HCT116 (cell line): Measurements from ENCODE around the gene GNB1. TPM values are rescaled to one million over a fixed set of nuclear protein-coding genes. Genes with fewer than 3 reads are reported as not detected.

ENCODE experiments used
- ATAC-seq: fragments of 200-7000 bp; cut with Tn5 transposase; 2 replicates; pipeline ENCODE4 v1.9.1; 2020; ENCODE audit warnings: mild to moderate bottlenecking, moderate library complexity
- BruUV-seq: library from RNA; stranded (reverse); fragments of 400-500 nt; replicated peaks from 2 replicates; lab custom pipeline; 2021; lab: Mats Ljungman, UMichigan
- CTCF ChIA-PET: fragments of 300-600 bp; sonication (Branson Sonifier 250); formaldehyde crosslinking; loops from one replicate; lab custom pipeline; 2021; ENCODE audit warnings: antibody characterized with exemption; lab: Charles Lee
- POLR2A ChIA-PET: fragments of 300-600, 350-600 bp; sonication (Branson Sonifier 250); formaldehyde crosslinking; loops from one replicate; lab custom pipeline; 2021; ENCODE audit warnings: antibody characterized with exemption; lab: Charles Lee
- RAD21 ChIA-PET, 2 experiments: fragments of 300-600 bp; sonication (Branson Sonifier 250); formaldehyde crosslinking; loops; one replicate each; lab custom pipeline; 2023; ENCODE audit warnings: low total read pairs in 2 of 2; ENCODE audit not compliant: uncharacterized antibody in 2 of 2, unreplicated experiment in 2 of 2, low non-redundant PET in 1 of 2; lab: Charles Lee
- DNase-seq: peaks from one replicate; pipeline ENCODE4 v3.0.0-alpha.2; 2010; ENCODE audit warnings: low read depth, low spot score
- H2AFZ ChIP-seq: fragments of 200-600 bp; shearing (Covaris generic), sonication (generic); 2 replicates; pipeline ENCODE4 v1.6.1; 2017; ENCODE audit warnings: low read depth, mixed run types, mixed read lengths, antibody characterized with exemption, low read length; ENCODE audit not compliant: poor library complexity, severe bottlenecking
- H3K27ac ChIP-seq: 2 replicates; pipeline ENCODE4 v1.5.1; 2012; ENCODE audit warnings: low read depth, low read length
- H3K27me3 ChIP-seq: fragments of 200-600 bp; sonication (generic); 2 replicates; pipeline ENCODE4 v1.6.1; 2016; ENCODE audit warnings: mixed run types, low read length, mixed read lengths; ENCODE audit not compliant: insufficient read depth
- H3K36me3 ChIP-seq, 2 experiments: fragments of 200-500 bp in 1 of 2; fragments of 200-600 bp in 1 of 2; sonication (Bioruptor generic) in 1 of 2; sonication (generic) in 1 of 2; 2 replicates each; pipeline versions ENCODE4 v1.5.1 to v1.6.1; 2014 to 2016; ENCODE audit warnings: low read length in 2 of 2, inconsistent platforms in 1 of 2, mixed read lengths in 1 of 2, mixed run types in 1 of 2; ENCODE audit not compliant: insufficient read depth in 2 of 2, control insufficient read depth in 1 of 2
- H3K4me1 ChIP-seq, 2 experiments: fragments of 200-600 bp in 1 of 2; sonication (generic) in 1 of 2; 2 replicates each; pipeline versions ENCODE4 v1.5.1 to v1.6.1; 2012 to 2017; ENCODE audit warnings: low read length in 2 of 2, inconsistent platforms in 1 of 2, mild to moderate bottlenecking in 1 of 2, mixed read lengths in 1 of 2, mixed run types in 1 of 2, moderate library complexity in 1 of 2; ENCODE audit not compliant: insufficient read depth in 2 of 2, control insufficient read depth in 1 of 2
- H3K4me2 ChIP-seq: fragments of 200-600 bp; sonication (generic); 2 replicates; pipeline ENCODE4 v1.6.1; 2017; ENCODE audit warnings: mixed run types, low read length, mixed read lengths
- H3K4me3 ChIP-seq, 2 experiments: fragments of 200-600 bp in 1 of 2; sonication (generic) in 1 of 2; replicated peaks in 1 of 2; 2 replicates each; pipeline ENCODE4 v1.5.1; 2011 to 2016; ENCODE audit warnings: low read length in 2 of 2, control low read depth in 1 of 2, low read depth in 1 of 2, mild to moderate bottlenecking in 1 of 2, mixed read lengths in 1 of 2, mixed run types in 1 of 2
- H3K79me2 ChIP-seq: fragments of 200-600 bp; sonication (generic); 2 replicates; pipeline ENCODE4 v1.6.1; 2017; ENCODE audit warnings: mild to moderate bottlenecking, mixed run types, low read length, moderate library complexity, mixed read lengths; ENCODE audit not compliant: insufficient read depth
- H3K9ac ChIP-seq: fragments of 200-600 bp; sonication (generic); 2 replicates; pipeline ENCODE4 v1.6.1; 2016; ENCODE audit warnings: low read length, mixed read lengths
- H3K9me2 ChIP-seq: fragments of 200-600 bp; sonication (generic), shearing (Covaris generic); 2 replicates; pipeline ENCODE4 v1.6.1; 2017; ENCODE audit warnings: mixed run types, mild to moderate bottlenecking, moderate library complexity; ENCODE audit not compliant: insufficient read depth
- H3K9me3 ChIP-seq, 2 experiments: fragments of 200-500 bp in 1 of 2; fragments of 200-600 bp in 1 of 2; sonication (Bioruptor generic) in 1 of 2; sonication (generic) in 1 of 2; 2 replicates each; pipeline ENCODE4 v1.6.1; 2014 to 2017; ENCODE audit warnings: low read length in 2 of 2, mixed read lengths in 2 of 2, inconsistent platforms in 1 of 2, low read depth in 1 of 2, mild to moderate bottlenecking in 1 of 2, mixed run types in 1 of 2, moderate library complexity in 1 of 2; ENCODE audit not compliant: control insufficient read depth in 1 of 2, insufficient read depth in 1 of 2
- H4K20me1 ChIP-seq: fragments of 200-600 bp; sonication (generic), shearing (Covaris generic); 2 replicates; pipeline ENCODE4 v1.6.1; 2017; ENCODE audit warnings: mixed run types, mild to moderate bottlenecking, moderate library complexity; ENCODE audit not compliant: insufficient read depth
- CBX3 ChIP-seq: IDR thresholded peaks from 2 replicates; pipeline ENCODE4 v1.6.1; 2012; ENCODE audit warnings: low read depth
- CEBPB ChIP-seq: IDR thresholded peaks from 2 replicates; pipeline ENCODE4 v1.6.1; 2012; ENCODE audit warnings: low read depth
- EZH2 ChIP-seq: fragments of 200-600 bp; sonication (generic); IDR thresholded peaks from 2 replicates; pipeline ENCODE4 v1.6.1; 2017; ENCODE audit warnings: antibody characterized with exemption, mixed run types
- POLR2A ChIP-seq: IDR thresholded peaks from 2 replicates; pipeline ENCODE4 v1.7.0; 2011; ENCODE audit warnings: borderline replicate concordance; ENCODE audit not compliant: insufficient read depth, insufficient read length; ENCODE audit errors: extremely low read depth
- YY1 ChIP-seq: IDR thresholded peaks from 2 replicates; pipeline ENCODE4 v1.6.1; 2011; ENCODE audit warnings: low read length, low read depth, moderate library complexity, mild to moderate bottlenecking; ENCODE audit not compliant: insufficient replicate concordance; ENCODE audit errors: extremely low read depth
- ZNF274 ChIP-seq: fragments of 200-500 bp; sonication (Bioruptor generic); IDR thresholded peaks from 2 replicates; pipeline ENCODE4 v1.6.1; 2014; ENCODE audit warnings: mild to moderate bottlenecking, low read depth, low read length, inconsistent platforms
- intact Hi-C: fragments of 100-400 bp; cut with micrococcal nuclease; formaldehyde crosslinking; loops from 2 replicates; pipeline ENCODE4 v1.10.0; 2022
- total RNA-seq: library from RNA; stranded (reverse); gene quantifications from one replicate; pipeline ENCODE4 v1.2.1, GENCODE V29; 2021; ENCODE audit not compliant: unreplicated experiment
- TF ChIP-seq, protein P1 (sequence below): IDR thresholded peaks from 2 replicates; pipeline ENCODE4 v1.6.1; 2011; ENCODE audit warnings: mild to moderate bottlenecking, low read length, moderate library complexity; ENCODE audit not compliant: insufficient replicate concordance; ENCODE audit errors: extremely low read depth

The GNB1 gene
- total RNA-seq, 1 experiment from 2014 or later, result 371 TPM

- no peak overlapping the region for H2AFZ ChIP-seq
- ChIA-PET RAD21 (no interaction called here), POLR2A (no interaction called here), CTCF (no interaction called here)
- H3K4me1 ChIP-seq, result peaks cover under 1 to 4% of the 10 kb centered on the region in 2 experiments; a peak in 3 of 4 replicates
- no peak overlapping the region for H3K27ac ChIP-seq
- BruUV-seq, result no TSS peak
- no peak overlapping the region for H3K4me2 ChIP-seq
- no peak overlapping the region for H3K4me3 ChIP-seq
- ATAC-seq (no peak), DNase-seq (no peak)
- H3K36me3 ChIP-seq, result peaks cover 9 to 31% of the 10 kb centered on the region in 2 experiments; a peak in 3 of 4 replicates
- no peak for TF ChIP-seq CBX3
- TF ChIP-seq POLR2A, result no peak
- H3K9me3 ChIP-seq, result no peaks in the 10 kb centered on the region
- H3K9me2 ChIP-seq, result no peaks in the 10 kb centered on the region
- intact Hi-C loops, result no loop called here
- H3K79me2 ChIP-seq, result peaks cover 90% of the 10 kb centered on the region
- no peaks in the 10 kb centered on the region for H3K27me3 ChIP-seq
- no peak overlapping the region for H3K9ac ChIP-seq
- no peaks in the 10 kb centered on the region for H4K20me1 ChIP-seq
Observed at GRCh38 chr1:1764876-1765470, 125.9 kb downstream of the GNB1 start.

GRCh38 chr1:1763657-1764621 lies 126.9 kb downstream of the GNB1 start:
- Histone ChIP-seq H3K27me3 (no peaks in the 10 kb centered on the region), H3K9me2 (no peaks in the 10 kb centered on the region), H2AFZ (no peak overlapping the region), H3K4me1 (peaks cover 8 to 14% of the 10 kb centered on the region in 2 experiments), H3K36me3 (peaks cover 9 to 38% of the 10 kb centered on the region in 2 experiments; a peak in 3 of 4 replicates), H3K9me3 (no peaks in the 10 kb centered on the region), H3K4me3 (no peak overlapping the region), H3K27ac (no peak overlapping the region), H3K9ac (no peak overlapping the region), H4K20me1 (no peaks in the 10 kb centered on the region), H3K4me2 (no peak overlapping the region), H3K79me2 (peaks cover 90% of the 10 kb centered on the region)
- ATAC-seq (peak; percentile 30; the same call in 1 of the 2 replicates), DNase-seq (no peak)
- POLR2A ChIA-PET, result no interaction called here
- intact Hi-C loops, result no loop called here
- RAD21 ChIA-PET, result no interaction called here
- CTCF ChIA-PET, result no interaction called here
- TF ChIP-seq ZNF274 (no peak), CEBPB (no peak), YY1 (no peak), EZH2 (no peak)
- TF ChIP-seq, protein P1, sequence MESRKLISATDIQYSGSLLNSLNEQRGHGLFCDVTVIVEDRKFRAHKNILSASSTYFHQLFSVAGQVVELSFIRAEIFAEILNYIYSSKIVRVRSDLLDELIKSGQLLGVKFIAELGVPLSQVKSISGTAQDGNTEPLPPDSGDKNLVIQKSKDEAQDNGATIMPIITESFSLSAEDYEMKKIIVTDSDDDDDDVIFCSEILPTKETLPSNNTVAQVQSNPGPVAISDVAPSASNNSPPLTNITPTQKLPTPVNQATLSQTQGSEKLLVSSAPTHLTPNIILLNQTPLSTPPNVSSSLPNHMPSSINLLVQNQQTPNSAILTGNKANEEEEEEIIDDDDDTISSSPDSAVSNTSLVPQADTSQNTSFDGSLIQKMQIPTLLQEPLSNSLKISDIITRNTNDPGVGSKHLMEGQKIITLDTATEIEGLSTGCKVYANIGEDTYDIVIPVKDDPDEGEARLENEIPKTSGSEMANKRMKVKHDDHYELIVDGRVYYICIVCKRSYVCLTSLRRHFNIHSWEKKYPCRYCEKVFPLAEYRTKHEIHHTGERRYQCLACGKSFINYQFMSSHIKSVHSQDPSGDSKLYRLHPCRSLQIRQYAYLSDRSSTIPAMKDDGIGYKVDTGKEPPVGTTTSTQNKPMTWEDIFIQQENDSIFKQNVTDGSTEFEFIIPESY, result no peak
- BruUV-seq, result no TSS peak
